Endothelial cell of umbilical vein (primary cell): ENCODE measurements around the gene ZRANB1. TPM values are rescaled to one million over a fixed set of nuclear protein-coding genes. Genes with fewer than 3 reads are reported as not detected.

Source experiments
- BruUV-seq: library from RNA; stranded (reverse); fragments of 400-500 nt; replicated peaks from 2 replicates; lab custom pipeline; 2021; lab: Mats Ljungman, UMichigan
- CTCF ChIA-PET: fragments of 300-600, 350-600 bp; sonication (Branson Sonifier 250); formaldehyde crosslinking; loops from one replicate; lab custom pipeline; 2021; ENCODE audit warnings: antibody characterized with exemption, inconsistent platforms; lab: Charles Lee
- POLR2A ChIA-PET: fragments of 300-600, 350-600 bp; sonication (Branson Sonifier 250); formaldehyde crosslinking; loops from one replicate; lab custom pipeline; 2021; ENCODE audit warnings: antibody characterized with exemption, inconsistent platforms; lab: Charles Lee
- DNase-seq: peaks from one replicate; pipeline ENCODE4 v3.0.0-alpha.2; 2011; ENCODE audit warnings: low read depth, low spot score
- FAIRE-seq: peaks from 2 replicates; lab custom pipeline; 2011; peaks lifted over from hg19 to GRCh38; lab: Jason Lieb, UNC
- H2AFZ ChIP-seq: 2 replicates; pipeline ENCODE4 v1.6.0; 2012; ENCODE audit warnings: low read depth, low read length, control low read depth, inconsistent platforms
- H3K27ac ChIP-seq: 2 replicates; pipeline ENCODE4 v1.5.1; 2011; ENCODE audit warnings: low read depth, mild to moderate bottlenecking, control low read depth, low read length, moderate library complexity; ENCODE audit not compliant: insufficient read depth
- H3K27me3 ChIP-seq, 2 experiments: 2 replicates each; pipeline versions ENCODE4 v1.6.0 to v1.6.1; 2011; ENCODE audit warnings: low read length in 2 of 2, mixed read lengths in 1 of 2; ENCODE audit not compliant: control insufficient read depth in 2 of 2, insufficient read depth in 2 of 2
- H3K36me3 ChIP-seq, 2 experiments: 2 replicates in 1 of 2; 3 replicates in 1 of 2; pipeline ENCODE4 v1.5.1; 2011; ENCODE audit warnings: low read length in 2 of 2, mild to moderate bottlenecking in 1 of 2, moderate library complexity in 1 of 2; ENCODE audit not compliant: control insufficient read depth in 2 of 2, insufficient read depth in 2 of 2; ENCODE audit errors: extremely low read depth in 1 of 2
- H3K4me1 ChIP-seq: 3 replicates; pipeline ENCODE4 v1.5.1; 2011; ENCODE audit warnings: mild to moderate bottlenecking, low read length; ENCODE audit not compliant: control insufficient read depth, insufficient read depth; ENCODE audit errors: extremely low read depth
- H3K4me2 ChIP-seq: 2 replicates; pipeline ENCODE4 v1.6.1; 2011; ENCODE audit warnings: low read length, control low read depth, mixed read lengths; ENCODE audit not compliant: insufficient read depth
- H3K4me3 ChIP-seq, 3 experiments: fragments of 200-600 bp in 1 of 3; sonication (generic), shearing (Covaris generic) in 1 of 3; replicated peaks in 1 of 3; 2 replicates each; pipeline ENCODE4 v1.5.1; 2011 to 2016; ENCODE audit warnings: control low read depth in 3 of 3, low read length in 3 of 3, mild to moderate bottlenecking in 2 of 3, inconsistent platforms in 1 of 3, low read depth in 1 of 3, moderate library complexity in 1 of 3; ENCODE audit not compliant: insufficient read depth in 1 of 3
- H3K79me2 ChIP-seq: 2 replicates; pipeline ENCODE4 v1.6.0; 2012; ENCODE audit warnings: low read length, inconsistent platforms; ENCODE audit not compliant: control insufficient read depth, insufficient read depth
- H3K9ac ChIP-seq: replicated peaks from 2 replicates; pipeline ENCODE3; 2011; ENCODE audit warnings: low read length, control low read depth; ENCODE audit not compliant: insufficient read depth; ENCODE audit errors: extremely low read depth
- H3K9me1 ChIP-seq: replicated peaks from 3 replicates; pipeline ENCODE4 v1.6.0; 2011; ENCODE audit warnings: mild to moderate bottlenecking, low read length; ENCODE audit not compliant: control insufficient read depth, insufficient read depth; ENCODE audit errors: extremely low read depth
- H3K9me3 ChIP-seq: replicated peaks from 2 replicates; pipeline ENCODE4 v1.5.1; 2012; ENCODE audit warnings: low read length, inconsistent platforms; ENCODE audit not compliant: control insufficient read depth, insufficient read depth
- H4K20me1 ChIP-seq: replicated peaks from 2 replicates; pipeline ENCODE3; 2011; ENCODE audit warnings: mild to moderate bottlenecking, low read length; ENCODE audit not compliant: control insufficient read depth, insufficient read depth; ENCODE audit errors: extremely low read depth
- EZH2 ChIP-seq: IDR thresholded peaks from 2 replicates; pipeline ENCODE4 v1.6.1; 2012; ENCODE audit warnings: borderline replicate concordance, low read depth, mild to moderate bottlenecking, moderate library complexity, low read length, inconsistent platforms; ENCODE audit not compliant: severe bottlenecking
- FOS ChIP-seq: IDR thresholded peaks from 2 replicates; pipeline ENCODE4 v1.6.1; 2011; ENCODE audit warnings: mild to moderate bottlenecking, low read length, moderate library complexity, borderline replicate concordance; ENCODE audit not compliant: insufficient read depth
- GATA2 ChIP-seq: IDR thresholded peaks from 2 replicates; pipeline ENCODE4 v1.7.0; 2011; ENCODE audit warnings: low read depth, mild to moderate bottlenecking, moderate library complexity, mixed read lengths, low read length; ENCODE audit not compliant: insufficient read length, insufficient read depth
- POLR2A ChIP-seq: IDR thresholded peaks from 2 replicates; pipeline ENCODE4 v1.6.1; 2012; ENCODE audit warnings: low read depth, mild to moderate bottlenecking, control low read depth, low read length
- POLR2AphosphoS5 ChIP-seq: IDR thresholded peaks from 2 replicates; pipeline ENCODE4 v1.6.1; 2012; ENCODE audit warnings: low read depth, mild to moderate bottlenecking, control low read depth, low read length, moderate library complexity; ENCODE audit not compliant: insufficient read depth
- dilution Hi-C: fragments of 300-500 bp; cut with MboI; formaldehyde crosslinking; loops from one replicate; pipeline ENCODE4 v1.15.0; 2019; ENCODE audit warnings: low sequenced_read_pairs; ENCODE audit not compliant: extremely low pct_ligation_motif_present
- intact Hi-C: fragments of 100-400 bp; cut with micrococcal nuclease; formaldehyde crosslinking; loops from one replicate; pipeline ENCODE4 v1.10.0; 2022
- polyA plus RNA-seq, 4 experiments: library from polyadenylated mRNA; depleted of rRNA in 3 of 4; stranded (reverse) in 3 of 4; unstranded in 1 of 4; fragments of >200 nt; gene quantifications; 2 replicates each; pipeline versions ENCODE4 v1.2.1 to v1.2.3, GENCODE V29; 2011 to 2012; ENCODE audit warnings: missing spikeins in 1 of 4
- total RNA-seq: library from RNA; stranded (reverse); gene quantifications from 2 replicates; pipeline ENCODE4 v1.2.3, GENCODE V29; 2021
- TF ChIP-seq, protein P1 (sequence below), 2 donors: IDR thresholded peaks; 1 replicate in 1 of 2; 2 replicates in 1 of 2; pipeline ENCODE4 v1.5.1; 2011; ENCODE audit warnings: low read length in 2 of 2, mild to moderate bottlenecking in 2 of 2, moderate library complexity in 2 of 2, control low read depth in 1 of 2, inconsistent platforms in 1 of 2, low read depth in 1 of 2; ENCODE audit not compliant: insufficient read depth in 1 of 2; ENCODE audit errors: extremely low read depth in 1 of 2
- TF ChIP-seq, protein P2 (sequence below): IDR thresholded peaks from 2 replicates; pipeline ENCODE4 v1.6.1; 2011; ENCODE audit not compliant: insufficient read depth, insufficient read length

The ZRANB1 gene
- total and polyA plus RNA-seq, 2 donors (not counting 3 experiments of a cell fraction or from before 2014, with no cell fraction given) = 6.2 to 17.7 TPM

DNA sequence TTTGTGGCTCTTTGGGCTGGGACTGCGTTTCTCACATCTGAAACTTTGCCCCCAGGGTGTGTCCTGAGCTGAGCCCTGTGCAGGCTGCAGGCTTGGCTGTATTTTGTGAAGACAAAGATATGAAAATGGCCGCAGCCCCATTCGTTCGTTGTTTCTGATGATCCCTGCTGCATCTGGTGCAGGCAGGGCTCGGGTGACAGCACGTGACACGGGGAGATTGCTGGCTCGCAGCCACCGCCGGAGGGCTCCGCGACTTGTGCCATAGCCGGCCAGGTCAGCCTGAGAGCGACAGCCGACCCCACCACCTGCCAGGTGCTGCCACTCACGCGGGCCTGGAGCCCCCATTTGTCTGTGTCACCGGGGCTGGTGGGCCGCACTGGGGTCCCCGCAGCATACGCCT is 81.3 kb downstream of the ZRANB1 start:
- Histone ChIP-seq H3K36me3 (peaks cover 3 to 33% of the 10 kb centered on the region in 2 experiments), H3K9me3 (no peaks in the 10 kb centered on the region), H3K9me1 (no peaks in the 10 kb centered on the region), H4K20me1 (no peaks in the 10 kb centered on the region), H2AFZ (no peak overlapping the region), H3K4me3 (no peak overlapping the region), H3K4me1 (peaks cover 9% of the 10 kb centered on the region), H3K9ac (no peak overlapping the region), H3K27me3 (no peaks in the 10 kb centered on the region), H3K27ac (no peak overlapping the region), H3K4me2 (no peak overlapping the region), H3K79me2 (peaks cover 77% of the 10 kb centered on the region)
- BruUV-seq = no TSS peak
- no peak for DNase-seq
- POLR2A ChIA-PET = no interaction called here
- no peak for FAIRE-seq
- dilution Hi-C loops (no loop called here), intact Hi-C loops (no loop called here)
- TF ChIP-seq, protein P1, sequence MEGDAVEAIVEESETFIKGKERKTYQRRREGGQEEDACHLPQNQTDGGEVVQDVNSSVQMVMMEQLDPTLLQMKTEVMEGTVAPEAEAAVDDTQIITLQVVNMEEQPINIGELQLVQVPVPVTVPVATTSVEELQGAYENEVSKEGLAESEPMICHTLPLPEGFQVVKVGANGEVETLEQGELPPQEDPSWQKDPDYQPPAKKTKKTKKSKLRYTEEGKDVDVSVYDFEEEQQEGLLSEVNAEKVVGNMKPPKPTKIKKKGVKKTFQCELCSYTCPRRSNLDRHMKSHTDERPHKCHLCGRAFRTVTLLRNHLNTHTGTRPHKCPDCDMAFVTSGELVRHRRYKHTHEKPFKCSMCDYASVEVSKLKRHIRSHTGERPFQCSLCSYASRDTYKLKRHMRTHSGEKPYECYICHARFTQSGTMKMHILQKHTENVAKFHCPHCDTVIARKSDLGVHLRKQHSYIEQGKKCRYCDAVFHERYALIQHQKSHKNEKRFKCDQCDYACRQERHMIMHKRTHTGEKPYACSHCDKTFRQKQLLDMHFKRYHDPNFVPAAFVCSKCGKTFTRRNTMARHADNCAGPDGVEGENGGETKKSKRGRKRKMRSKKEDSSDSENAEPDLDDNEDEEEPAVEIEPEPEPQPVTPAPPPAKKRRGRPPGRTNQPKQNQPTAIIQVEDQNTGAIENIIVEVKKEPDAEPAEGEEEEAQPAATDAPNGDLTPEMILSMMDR (IDR thresholded peaks at IDR 0.05; ENCODE audit: extremely low read depth in 1 of 2, insufficient read depth in 1 of 2, low read depth in 1 of 2, low read length in 2 of 2) = no peak
- no peak for TF ChIP-seq GATA2
- TF ChIP-seq EZH2 = no peak
- TF ChIP-seq, protein P2, sequence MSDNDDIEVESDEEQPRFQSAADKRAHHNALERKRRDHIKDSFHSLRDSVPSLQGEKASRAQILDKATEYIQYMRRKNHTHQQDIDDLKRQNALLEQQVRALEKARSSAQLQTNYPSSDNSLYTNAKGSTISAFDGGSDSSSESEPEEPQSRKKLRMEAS = no peak
- no peak for TF ChIP-seq FOS
- no peak for TF ChIP-seq POLR2AphosphoS5
- TF ChIP-seq POLR2A = no peak
- CTCF ChIA-PET = interaction anchor here (1.1 kb wide), 1 partner anchor 23 kb away, joined by 3 read pairs; no protein-coding TSS in a partner anchor
